H54 (cell line): ENCODE results near the gene SLC35B2.

Experiments
- DNase-seq: peaks from one replicate; pipeline ENCODE4 v3.0.0; 2011; ENCODE audit warnings: low spot score, mixed read lengths; ENCODE audit not compliant: insufficient read length
- FAIRE-seq: peaks from 3 replicates; lab custom pipeline; 2011; peaks lifted over from hg19 to GRCh38; lab: Jason Lieb, UNC
- POLR2A ChIP-seq: IDR thresholded peaks from 2 replicates; pipeline ENCODE4 v1.6.1; 2011; ENCODE audit warnings: low read depth, mild to moderate bottlenecking, low read length

Gene SLC35B2

DNA sequence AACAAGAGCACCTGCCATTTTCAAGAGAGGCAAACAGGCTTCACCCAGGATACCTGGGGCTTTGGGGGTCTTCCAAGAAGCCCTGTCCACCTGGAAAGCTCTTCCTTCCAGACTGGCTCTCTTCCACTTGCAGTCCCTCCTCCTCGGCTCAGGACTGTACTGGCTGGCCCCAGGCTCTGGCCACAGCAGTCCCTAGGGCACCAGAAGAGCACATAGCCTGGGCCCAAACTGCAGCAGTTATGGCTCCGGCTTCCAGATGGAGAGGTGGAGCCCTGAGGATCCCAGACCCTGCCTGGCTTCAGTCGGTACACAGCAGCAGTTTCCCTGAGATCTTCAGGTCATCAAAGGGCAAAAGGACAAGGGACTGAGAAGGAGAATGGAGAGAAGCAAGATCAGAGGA lies 1.6 kb upstream of the SLC35B2 start:
- FAIRE-seq: no peak
- TF ChIP-seq POLR2A: no peak

GRCh38 chr6:44258325-44258863 lies 1.1 kb upstream of the SLC35B2 start:
- DNase-seq (no peak), FAIRE-seq (no peak)
- TF ChIP-seq POLR2A: no peak

More for the DNA sequence above, 1.6 kb upstream of the SLC35B2 start:
- DNase-seq: no peak

DNA sequence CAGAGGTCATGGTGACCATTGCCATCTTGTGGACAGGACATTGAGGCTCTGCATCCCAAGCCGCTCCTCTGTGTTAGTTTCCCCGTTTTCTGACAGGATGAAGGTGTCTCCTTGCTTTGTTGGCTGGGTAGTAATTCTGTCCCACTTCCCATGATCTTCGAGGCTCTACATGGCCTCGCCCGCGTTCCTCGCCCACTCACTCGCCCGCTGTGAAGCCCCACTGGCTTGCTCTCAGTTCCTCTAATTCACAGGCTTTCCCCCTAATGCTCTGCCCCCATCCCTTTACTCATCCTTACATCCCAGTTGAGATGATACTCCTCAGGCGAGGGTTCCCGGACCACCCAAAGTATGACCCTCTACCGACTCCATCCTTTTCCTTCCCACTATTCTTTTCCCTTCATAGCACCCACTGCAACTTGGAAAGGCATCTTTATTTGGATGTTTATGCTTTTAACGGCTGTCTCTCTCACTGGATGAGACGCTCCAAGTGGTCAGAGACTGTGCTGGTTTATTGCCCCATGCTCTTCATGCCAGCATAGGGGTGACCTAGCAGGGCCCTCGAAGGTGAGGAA lies 511 bp upstream of the SLC35B2 start:
- no peak for TF ChIP-seq POLR2A
- DNase-seq (no peak), FAIRE-seq (no peak)

DNA sequence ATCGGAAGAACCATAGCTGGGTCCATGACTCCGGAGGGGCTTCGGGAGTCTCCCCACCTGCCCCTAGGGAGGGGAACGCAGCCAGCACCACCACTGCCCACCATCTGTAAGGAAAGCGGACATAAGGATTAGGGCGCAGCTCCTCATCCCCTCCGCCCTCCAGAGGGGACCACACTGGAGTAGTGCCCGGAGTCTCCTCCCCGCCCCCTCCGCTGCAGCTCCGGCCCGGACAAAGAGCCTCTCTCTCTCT lies 628 bp downstream of the SLC35B2 start:
- DNase-seq (no peak), FAIRE-seq (no peak)
- no peak; the same call in 1 of the 2 replicates for TF ChIP-seq POLR2A

- no peak for TF ChIP-seq POLR2A
- DNase-seq: no peak
- FAIRE-seq: no peak
Measured at GRCh38 chr6:44255871-44256774, 1.2 kb downstream of the SLC35B2 start.

- no peak for TF ChIP-seq POLR2A
- FAIRE-seq (no peak), DNase-seq (no peak)
Measured at GRCh38 chr6:44255105-44255808, 2.1 kb downstream of the SLC35B2 start.

- peak; percentile 12; the same call in 1 of the 2 replicates for TF ChIP-seq POLR2A
- FAIRE-seq (no peak), DNase-seq (no peak)
Measured at GRCh38 chr6:44254191-44255104, 2.9 kb downstream of the SLC35B2 start.

DNA sequence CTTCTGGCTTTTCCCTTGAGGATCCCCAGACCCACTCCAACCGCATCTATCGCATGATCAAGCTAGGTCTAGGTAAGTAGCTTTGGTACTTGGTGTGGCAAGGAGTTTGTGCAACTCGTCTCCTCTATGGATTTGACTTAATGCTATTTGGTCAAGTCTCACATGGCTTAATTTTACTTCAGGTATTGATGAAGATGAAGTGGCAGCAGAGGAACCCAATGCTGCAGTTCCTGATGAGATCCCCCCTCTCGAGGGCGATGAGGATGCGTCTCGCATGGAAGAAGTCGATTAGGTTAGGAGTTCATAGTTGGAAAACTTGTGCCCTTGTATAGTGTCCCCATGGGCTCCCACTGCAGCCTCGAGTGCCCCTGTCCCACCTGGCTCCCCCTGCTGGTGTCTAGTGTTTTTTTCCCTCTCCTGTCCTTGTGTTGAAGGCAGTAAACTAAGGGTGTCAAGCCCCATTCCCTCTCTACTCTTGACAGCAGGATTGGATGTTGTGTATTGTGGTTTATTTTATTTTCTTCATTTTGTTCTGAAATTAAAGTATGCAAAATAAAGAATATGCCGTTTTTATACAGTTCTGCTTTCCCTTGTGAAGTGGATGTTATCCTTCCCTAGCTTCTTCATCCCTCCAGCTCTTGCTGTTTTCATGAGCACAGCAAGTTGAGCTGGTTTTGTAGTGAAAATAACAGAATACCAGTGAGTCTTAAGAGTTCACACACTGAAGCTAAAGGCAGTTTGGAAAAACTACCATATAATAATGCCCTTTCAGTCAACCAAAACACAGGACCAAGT lies 3.8 kb downstream of the SLC35B2 start:
- no peak for DNase-seq
- FAIRE-seq: no peak
- no peak for TF ChIP-seq POLR2A

DNA sequence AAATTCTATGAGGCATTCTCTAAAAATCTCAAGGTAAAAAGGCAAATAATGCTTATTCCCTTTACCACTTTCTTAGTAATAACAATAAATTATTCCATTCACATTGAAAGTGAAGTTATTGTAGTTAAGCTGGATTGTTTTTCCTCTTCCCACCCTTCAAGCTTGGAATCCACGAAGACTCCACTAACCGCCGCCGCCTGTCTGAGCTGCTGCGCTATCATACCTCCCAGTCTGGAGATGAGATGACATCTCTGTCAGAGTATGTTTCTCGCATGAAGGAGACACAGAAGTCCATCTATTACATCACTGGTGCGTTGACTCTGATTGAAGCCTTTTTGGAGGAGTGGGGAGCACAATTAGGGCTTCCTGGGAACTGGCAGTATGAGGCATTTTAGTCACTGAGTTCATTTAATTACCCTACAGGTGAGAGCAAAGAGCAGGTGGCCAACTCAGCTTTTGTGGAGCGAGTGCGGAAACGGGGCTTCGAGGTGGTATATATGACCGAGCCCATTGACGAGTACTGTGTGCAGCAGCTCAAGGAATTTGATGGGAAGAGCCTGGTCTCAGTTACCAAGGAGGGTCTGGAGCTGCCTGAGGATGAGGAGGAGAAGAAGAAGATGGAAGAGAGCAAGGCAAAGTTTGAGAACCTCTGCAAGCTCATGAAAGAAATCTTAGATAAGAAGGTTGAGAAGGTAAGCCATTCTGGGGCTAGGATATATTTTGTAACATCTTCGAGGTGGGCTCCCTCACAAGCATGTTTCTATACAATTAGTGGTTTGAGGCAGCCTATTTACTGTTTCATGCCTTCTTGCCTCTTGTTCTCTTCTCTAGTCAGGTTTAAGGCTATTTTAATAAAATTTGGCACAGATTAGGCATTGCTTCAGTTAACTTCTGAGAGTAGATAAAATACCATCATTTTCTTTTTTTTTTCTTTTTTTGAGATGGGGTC lies 5.5 kb downstream of the SLC35B2 start:
- no peak for TF ChIP-seq POLR2A
- FAIRE-seq (no peak), DNase-seq (no peak)

GRCh38 chr6:44250718-44251123 lies 6.6 kb downstream of the SLC35B2 start:
- DNase-seq (no peak), FAIRE-seq (no peak)
- TF ChIP-seq POLR2A: no peak

- FAIRE-seq (no peak), DNase-seq (no peak)
- TF ChIP-seq POLR2A: no peak
Measured at GRCh38 chr6:44250067-44250717, 7.1 kb downstream of the SLC35B2 start.
